ENCODE measurements around the gene TIMP1.

TIMP1 gene

DNA sequence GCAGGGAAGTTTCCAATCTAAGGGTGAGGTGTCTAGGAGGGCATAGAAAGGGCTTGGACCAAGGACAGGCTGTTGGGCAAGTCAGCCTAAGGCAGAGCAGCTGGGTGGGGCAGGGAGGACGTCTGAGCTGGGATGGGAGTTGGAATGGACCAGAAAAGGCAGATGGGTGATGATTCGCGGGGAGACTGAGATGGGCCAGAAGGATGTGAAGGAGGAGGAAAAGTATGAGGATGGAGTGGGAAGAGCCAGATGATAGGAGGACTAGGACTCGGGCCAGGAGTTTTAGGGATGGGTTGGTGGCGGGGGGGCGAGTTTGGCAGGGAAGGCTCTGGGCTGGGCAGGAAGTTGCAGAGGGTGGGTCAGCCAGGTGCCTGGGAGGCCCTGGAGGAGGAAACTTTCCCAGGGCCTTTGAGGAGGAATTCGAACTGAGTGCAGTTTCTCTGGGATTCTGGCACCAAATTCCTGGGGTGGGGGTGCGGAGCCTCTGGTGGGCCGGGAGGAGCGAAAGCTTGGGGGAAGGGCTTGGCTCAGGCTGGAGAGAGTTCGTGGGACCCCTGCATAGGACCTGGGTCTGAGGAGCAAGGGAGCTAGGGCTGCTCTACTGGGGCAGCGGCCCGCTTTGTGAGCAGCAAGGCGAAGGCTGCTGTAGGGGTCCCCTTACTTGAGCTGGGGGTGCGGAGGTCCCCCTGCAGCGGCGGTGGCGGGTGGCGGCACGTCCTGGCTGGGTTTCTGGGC lies 8.7 kb upstream of the TIMP1 start:
- DNase-seq (ENCODE audit: low read depth, low spot score): no peak

DNA sequence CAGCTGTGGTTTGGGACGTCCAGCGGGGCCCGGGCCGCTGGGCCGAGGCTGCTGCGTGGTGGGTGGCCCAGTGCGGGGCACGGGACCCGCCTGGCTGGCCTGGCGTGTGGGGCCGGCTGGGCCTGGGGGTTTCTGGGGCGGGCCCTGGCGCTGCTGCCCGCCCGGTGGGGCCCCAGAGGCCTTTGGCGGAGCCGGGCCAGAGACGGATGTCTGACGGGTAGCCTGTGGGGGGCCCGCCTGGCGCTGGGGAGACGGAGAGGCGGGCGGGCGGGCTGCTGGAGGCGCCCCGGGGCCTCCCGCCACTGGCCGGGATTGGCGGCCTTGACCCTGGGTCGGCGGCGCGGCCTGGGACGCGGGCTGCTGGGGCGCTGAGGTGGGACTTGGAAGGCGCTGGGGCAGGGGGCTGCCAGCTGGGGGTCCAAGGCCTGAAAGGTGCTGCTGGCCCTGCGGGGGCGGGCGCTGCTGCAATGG lies 8.1 kb upstream of the TIMP1 start:
- DNase-seq (ENCODE audit: low read depth, low spot score): no peak

DNA sequence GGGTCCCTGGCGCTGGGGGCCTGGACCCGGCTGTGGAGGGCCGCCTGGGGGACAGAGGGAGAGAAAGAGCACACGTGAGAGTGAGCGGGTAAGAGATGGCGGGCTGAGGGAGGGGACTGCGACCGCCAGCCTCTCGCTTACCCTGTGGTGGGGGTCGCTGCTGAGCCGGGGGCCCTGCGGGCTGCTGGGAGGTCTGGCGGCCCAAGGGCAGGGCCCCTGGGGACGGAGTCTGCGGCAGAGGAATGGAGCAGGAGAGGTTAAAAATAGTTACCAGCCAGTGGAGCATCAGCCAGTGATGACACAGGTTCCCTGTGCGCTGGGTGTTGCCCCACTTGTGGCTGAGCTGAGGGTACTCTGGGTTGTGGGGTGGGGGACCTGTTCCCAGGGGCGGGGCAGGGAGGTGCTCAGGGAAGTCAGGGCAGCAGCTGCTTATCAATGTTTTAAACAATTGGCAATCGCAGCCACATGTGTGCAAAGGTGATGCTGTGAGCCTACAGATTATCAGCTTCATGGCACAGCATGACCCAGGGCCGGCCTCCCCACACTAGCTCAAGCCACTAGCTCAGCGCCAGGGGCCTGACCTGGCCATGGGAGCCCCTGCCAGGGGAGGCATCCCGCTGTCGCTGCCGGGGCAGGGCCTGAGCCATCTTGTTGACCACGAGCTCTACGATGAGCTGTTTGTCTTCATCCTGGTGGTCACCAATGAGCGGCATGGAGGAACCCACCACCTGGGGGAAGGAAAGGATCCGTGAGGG lies 7.5 kb upstream of the TIMP1 start:
- no peak for DNase-seq (ENCODE audit: low read depth, low spot score)

DNA sequence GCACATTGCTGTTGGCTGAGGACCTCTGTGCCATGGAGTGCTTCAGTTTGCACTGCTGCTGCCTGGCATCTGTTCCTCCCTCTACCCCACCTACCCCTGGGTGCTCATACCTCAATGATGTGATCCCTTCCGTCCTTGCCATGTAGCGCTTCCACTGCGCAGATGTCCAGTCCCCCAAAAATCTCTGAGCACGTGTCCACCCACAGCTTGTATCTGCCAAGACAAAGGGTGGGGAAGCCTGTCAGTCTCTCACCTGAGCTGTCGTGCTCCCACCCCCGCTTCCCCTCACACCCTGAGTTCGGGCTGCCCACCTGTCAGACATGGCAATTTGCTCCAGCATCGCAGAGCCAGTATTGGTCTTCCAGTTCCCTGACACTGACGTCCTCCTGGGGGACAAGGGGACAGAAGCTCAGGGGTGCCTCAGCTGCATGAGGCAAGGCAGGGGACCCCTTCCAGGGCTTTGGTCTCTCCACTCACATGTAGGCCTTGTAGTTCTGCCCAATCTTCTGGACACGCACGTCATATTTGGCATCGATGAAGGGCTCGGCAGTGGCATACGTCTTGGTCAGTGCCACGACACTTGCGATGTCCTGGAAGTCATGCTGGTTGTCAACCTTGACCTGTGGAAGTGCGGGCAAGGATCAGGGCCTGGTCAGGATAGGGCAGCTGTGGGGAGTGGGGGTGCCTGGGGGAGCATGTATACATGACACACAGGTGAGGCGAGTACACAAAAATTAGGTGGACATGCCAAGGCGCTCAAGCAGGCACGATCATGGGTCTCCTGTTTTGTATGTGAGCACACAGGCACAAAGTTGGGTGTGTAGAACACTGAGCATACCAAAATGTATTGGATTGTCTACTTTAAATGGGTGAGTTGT lies 6.0 kb upstream of the TIMP1 start:
- DNase-seq (ENCODE audit: low read depth, low spot score): no peak

DNA sequence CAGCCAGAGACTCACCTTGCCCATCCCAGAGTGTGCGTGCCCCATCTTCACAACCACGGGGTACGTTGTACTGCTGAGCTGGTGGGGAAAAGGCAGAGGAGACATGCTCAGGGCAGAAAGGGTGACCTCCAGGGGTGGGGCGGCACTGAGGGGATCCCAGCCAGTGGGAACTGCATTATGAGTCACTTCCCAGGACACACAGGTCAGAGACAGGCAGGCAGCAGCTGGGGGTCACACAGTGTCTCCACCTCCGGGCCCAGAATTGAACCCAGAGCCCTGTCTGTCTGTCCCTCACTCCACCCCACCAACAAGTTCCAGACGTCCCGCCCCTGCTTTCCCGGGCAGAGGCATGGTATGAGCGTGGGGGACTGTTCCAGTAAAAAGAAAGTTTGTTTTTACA lies 4.8 kb upstream of the TIMP1 start:
- no peak for DNase-seq (ENCODE audit: low read depth, low spot score)

DNA sequence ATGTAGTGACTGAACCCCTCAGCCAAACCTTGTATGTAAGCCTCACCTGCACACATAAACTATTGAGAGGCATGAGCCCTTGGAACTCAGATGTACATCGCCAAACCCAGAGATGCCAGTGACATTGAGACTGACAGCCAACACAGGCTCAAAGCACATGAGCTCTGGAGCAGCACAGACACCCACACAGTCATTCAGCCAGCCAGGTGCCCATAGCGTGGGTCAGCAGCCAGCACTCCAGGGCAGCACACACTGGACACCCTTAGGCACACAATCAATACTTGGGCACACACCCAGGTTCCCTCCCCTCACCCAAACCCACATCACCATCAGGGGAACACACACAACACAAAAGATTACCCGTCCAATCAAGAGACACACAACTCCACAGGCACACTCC lies 4.3 kb upstream of the TIMP1 start:
- no peak for DNase-seq (ENCODE audit: low read depth, low spot score)

DNA sequence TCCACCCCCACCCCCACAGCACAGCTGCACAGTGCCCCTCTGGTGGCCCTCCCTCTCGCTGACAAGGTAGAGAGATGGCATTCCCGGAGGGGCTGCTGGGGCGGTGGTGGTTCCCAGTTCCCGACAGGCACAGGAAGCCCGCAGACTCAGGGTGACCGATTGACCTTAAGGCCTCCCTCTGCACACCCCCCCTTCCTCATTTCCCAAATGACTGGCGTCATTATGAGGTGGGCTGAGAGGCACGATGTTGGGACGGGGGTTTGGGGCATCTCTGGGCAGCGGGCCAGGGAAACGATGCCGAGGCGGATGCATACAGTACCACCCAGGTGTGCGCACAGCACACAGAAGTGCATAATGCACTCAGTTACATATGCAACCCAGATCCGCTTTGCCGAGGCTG lies 3.5 kb upstream of the TIMP1 start:
- DNase-seq (ENCODE audit: low read depth, low spot score): no peak

DNA sequence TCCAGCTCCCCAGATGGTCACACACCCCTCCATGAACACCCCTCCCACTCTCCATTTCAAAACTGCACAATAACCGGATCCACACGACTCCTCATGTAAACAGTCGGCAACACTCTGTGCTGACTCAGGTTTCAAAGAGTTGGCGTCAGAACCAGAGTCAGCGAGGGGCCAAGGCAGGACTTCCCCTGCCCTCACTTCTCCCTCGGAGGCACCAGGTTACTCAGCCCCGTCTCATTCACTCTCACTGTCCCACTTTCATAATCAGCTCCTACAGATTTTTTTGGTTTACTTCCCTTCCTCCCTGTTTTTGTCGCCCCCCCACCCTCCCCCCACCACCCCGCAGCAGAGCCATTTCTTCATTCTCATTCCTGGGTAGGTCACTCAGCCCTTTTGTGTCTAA lies 2.7 kb upstream of the TIMP1 start:
- DNase-seq (ENCODE audit: low read depth, low spot score): no peak

DNA sequence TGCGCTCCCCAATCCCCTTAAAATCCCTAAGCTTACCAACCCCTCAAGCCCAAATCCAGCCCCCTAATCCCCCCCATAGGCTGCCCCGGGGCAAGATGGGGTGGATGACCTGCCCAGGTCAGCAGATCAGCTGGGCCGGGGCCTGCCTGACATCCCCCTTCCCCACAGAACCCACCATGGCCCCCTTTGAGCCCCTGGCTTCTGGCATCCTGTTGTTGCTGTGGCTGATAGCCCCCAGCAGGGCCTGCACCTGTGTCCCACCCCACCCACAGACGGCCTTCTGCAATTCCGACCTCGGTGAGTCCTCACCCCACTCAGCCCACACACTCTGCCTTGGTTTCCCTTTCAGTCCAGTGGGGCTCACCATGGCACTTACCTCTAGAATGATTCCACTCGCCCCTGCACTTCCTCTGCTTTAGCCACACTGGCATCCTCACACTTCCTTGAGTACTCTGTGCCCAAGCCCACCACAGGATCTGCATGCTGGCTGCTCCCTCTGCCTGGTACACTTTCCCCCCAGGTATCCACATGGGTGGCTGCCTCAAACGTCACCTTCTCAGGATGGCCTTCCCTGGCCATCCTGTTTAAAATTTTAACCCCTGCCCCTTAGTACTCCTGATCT lies 1.1 kb downstream of the TIMP1 start:
- no peak for DNase-seq (ENCODE audit: low read depth, low spot score)

DNA sequence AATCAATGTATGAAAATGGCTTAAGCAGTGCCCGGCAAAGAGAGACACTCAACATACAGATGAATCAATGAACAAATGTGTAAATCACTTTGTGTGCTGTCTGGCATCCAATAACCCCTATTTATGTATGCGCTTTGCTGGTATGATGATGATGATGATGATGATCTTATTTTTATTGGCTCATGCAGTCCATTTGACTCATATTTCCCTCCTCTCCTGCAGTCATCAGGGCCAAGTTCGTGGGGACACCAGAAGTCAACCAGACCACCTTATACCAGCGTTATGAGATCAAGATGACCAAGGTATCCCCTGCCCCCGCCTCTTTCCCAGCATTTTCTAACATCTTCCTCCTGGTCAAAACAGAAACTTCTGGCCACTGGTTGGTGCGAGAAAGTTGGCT lies 2.5 kb downstream of the TIMP1 start:
- DNase-seq (ENCODE audit: low read depth, low spot score): no peak

DNA sequence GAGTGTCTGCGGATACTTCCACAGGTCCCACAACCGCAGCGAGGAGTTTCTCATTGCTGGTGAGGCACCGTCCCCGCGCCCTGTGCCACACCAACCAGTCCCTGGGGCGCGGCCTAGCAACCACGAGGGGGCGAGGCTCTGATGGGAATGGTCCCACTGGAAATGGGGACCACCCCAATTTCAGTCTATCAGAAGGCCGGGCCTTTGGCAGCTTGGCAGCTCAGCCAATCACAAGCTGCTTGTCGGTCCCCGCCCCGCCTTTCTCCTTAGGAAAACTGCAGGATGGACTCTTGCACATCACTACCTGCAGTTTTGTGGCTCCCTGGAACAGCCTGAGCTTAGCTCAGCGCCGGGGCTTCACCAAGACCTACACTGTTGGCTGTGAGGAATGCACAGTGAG lies 3.0 kb downstream of the TIMP1 start:
- no peak for DNase-seq (ENCODE audit: low read depth, low spot score)

DNA sequence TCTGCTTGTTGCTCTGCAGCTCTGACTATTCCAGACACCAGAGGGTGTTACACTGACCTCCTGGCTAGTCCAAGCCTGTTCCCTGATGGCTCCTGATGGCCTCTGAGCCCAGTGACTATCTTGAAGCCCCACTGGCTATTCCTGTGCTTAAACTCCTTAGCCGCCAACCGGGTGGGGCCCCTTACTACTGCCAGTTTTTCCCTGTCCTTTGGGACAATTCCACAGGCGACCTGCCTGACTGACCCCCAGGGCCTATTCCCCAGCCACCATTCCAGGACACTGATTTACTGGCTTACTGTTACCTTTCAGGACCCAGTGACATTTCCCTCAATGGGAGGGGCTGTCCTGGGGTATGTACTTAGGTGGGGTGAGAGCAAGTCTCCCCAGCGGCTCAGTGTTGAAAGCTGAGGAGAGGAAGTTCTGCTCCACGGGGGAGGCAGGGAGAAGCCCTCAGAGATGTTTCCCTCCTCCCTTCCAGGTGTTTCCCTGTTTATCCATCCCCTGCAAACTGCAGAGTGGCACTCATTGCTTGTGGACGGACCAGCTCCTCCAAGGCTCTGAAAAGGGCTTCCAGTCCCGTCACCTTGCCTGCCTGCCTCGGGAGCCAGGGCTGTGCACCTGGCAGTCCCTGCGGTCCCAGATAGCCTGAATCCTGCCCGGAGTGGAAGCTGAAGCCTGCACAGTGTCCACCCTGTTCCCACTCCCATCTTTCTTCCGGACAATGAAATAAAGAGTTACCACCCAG lies 4.0 kb downstream of the TIMP1 start:
- no peak for DNase-seq (ENCODE audit: low read depth, low spot score)

DNA sequence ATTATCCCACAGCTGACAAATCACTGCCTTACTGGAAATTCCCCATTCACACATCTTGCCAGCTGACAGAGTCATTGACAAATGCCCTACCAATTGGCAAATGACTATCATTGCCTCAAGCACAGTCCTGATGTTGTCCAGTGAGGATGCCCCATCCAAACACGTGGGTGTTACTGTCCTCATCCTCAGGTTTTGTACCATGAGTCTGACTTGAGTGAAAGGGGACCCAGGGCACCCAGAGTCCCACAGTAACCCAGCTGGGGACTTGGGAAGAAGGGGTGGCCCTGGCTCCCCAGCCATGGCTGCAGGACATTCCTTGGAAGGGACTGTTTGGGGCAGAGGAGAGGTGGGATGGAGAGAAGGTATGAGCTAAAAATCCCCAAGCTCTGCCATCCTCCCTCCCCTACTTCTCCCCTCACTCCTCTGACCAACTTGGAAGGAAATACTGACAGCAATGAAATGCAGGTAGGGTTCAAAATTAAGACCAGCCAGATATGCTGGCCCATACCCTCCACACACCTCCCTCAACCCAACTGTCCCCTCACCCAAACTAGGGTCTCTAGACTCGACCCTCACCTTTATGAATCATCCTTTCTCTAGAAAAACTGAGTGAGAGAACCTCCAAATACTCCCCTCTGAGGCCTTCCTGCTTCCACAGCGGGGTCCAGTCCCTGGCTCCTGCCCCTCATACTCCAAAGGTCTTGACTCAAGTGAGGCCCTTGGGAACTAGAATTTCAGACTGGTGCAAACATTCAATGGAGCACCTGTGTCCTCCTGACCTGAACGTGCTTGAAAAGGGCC lies 5.1 kb downstream of the TIMP1 start:
- no peak for DNase-seq (ENCODE audit: low read depth, low spot score)

DNA sequence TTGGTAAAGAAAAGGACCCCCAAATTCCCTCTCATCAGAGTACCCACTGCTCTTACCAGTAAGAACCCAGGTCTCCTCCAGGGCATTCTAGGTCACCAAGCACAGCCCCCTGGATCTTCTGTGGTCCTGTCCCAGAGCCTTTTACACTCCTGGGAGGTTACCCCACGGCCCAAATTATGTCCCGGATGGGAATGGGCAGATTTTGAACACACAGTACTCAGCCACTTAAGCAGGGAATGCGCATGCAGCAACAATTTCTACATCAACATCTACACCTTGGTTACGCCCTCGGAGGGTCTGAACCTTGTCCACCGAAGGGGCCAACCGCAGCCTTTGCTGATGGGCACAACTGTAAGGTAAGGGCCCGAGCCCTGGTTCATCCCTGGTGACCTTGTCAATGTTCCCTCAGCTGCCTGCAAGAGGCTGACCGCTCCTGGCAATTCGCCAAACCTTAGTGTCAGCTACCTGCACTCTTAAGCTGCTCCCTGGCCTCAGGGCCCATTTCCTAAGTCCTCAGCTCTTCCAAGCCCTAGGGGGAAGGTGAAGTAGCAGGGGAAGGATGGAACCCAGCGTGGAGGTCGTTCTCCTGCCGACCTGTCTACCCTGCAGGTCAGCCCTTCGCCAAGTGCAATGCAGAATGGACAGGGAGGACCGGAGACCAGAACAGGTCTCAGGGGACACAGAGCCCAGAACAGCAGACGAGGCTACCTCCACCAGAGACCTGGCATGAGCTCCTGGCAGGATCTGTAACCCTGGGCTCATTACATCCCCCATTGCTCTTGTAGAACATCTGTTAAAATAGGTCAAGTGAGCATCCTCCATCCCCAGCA lies 5.9 kb downstream of the TIMP1 start:
- no peak for DNase-seq (ENCODE audit: low read depth, low spot score)

DNA sequence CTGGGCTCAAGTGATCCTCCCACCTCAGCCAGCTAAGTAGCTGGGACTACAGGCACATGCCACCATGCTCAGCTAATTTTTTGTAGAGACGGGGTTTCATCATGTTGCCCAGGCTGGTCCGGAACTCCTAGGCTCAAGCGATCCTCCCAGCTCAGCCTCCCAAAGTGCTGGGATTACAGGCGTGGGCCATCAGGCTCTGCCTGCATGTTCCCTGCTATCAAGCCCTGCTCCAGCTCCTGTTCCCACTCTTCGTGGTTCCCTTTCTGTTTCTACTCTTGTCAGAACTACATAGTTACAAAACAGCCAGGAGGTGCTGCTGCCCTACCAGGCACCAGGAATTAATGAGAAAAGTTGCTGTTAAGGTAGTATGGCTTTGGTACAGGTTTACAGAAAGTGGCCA lies 8.7 kb downstream of the TIMP1 start:
- no peak for DNase-seq (ENCODE audit: low read depth, low spot score)

DNA sequence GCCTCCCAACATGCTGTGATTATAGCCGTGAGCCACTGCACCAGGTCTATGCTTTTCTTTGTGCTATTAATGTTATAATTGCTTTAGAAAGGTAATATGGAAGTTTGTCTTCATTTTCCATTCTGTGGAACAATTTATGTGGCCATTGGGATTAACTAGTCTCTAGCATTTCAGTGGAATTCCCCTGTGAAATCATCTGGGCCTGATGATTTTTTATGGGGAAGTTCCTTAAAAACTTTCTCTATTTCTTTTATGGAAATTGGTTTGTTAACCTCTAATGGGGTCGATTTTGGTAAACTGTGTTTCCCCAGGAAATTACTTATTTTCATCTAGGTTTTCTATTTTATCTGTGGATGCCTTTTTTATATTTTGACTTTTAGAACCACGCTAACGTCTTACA lies 11.3 kb downstream of the TIMP1 start:
- no peak for DNase-seq (ENCODE audit: low read depth, low spot score)

DNA sequence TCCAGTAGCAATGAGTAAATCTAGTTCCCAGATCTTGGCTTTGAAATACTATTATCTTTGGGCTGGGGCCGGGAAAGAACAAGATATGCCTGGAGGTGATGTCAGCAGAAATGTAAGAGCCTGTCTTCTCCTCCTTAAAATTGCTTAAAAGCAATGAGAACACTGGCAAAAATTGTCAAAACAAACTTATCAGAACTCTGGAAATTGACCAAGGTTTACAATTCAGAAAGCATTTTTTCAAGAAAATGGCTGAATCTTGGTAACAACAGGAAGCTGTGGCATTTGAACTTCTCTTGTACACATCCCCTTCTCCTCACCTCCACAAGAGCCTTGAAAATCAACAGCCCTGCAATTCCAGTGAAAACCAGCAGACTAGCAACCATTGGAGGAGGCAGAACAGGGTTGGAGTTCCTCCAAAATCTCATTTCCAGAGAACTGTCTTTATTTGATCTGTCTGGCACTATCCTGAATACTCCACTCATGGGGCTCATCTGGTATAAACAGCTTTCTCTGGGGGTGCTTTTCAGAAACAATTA lies 13.5 kb downstream of the TIMP1 start:
- DNase-seq (ENCODE audit: low read depth, low spot score): no peak

DNA sequence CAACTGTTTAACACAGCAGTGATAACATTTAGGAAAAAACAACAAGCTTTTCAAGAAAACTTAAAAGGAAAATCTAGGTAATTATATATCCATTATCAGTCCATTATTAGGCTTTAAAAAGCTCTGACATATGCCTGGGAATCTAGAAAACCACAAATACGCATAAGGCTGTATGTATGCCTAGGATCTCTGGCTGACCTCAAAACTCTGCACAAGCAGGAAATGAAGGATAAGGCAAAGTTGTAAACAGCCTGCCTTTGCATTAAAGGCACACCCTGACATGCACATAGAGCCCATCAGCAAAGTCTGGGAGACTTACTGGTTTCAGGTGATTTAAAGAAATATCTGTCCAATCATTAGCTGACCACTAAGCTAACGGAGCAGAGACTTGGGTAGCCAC lies 14.0 kb downstream of the TIMP1 start:
- no peak for DNase-seq (ENCODE audit: low read depth, low spot score)

DNA sequence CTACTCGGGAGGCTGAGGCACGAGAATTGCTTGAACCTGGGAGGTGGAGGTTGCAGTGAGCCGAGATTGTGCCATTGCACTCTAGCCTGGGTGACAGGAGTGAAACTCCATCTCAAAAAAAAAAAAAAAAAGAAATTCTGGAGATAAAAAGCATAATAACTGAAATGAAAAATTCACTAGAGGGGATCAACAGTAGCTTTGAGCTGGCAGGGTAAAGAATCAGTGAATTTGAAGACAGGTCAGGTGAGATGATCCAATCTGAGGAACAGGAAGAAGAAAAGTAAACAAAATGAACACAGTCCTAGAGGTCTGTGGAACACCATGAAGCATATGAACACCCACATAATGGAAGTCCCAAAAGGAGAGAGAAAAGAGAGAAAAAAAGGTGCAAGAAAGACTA lies 15.0 kb downstream of the TIMP1 start:
- no peak for DNase-seq (ENCODE audit: low read depth, low spot score)

Measured in activated CD4-positive, CD25-positive, alpha-beta regulatory T cell treated with anti-CD3 and anti-CD28 coated beads, Interleukin-2, amount 50 U/mL, for 16 hours (primary cell).